K562 (cell line): ENCODE results near the gene FBXO17. TPM values are rescaled to one million over a fixed set of nuclear protein-coding genes. Genes with fewer than 3 reads are reported as not detected.
A peak's percentile ranks its signal among the peaks of the same experiment; 100 is the strongest.

Experiments
- CC2D1A ChIP-seq: fragments of 450-650 bp; IDR thresholded peaks from 2 replicates; pipeline ENCODE4 v1.6.1; 2017; ENCODE audit warnings: mild to moderate bottlenecking
- CREBBP ChIP-seq: IDR thresholded peaks from one replicate; pipeline ENCODE4 v1.6.1; 2012; ENCODE audit warnings: low read depth, mild to moderate bottlenecking, control low read depth, inconsistent platforms, low read length
- DPF2 ChIP-seq: fragments of 450-650 bp; IDR thresholded peaks from 2 replicates; pipeline ENCODE4 v1.6.1; 2016
- HLTF ChIP-seq: fragments of 450-650 bp; IDR thresholded peaks from 2 replicates; pipeline ENCODE4 v1.6.1; 2016
- KDM2B ChIP-seq: fragments of 250-450 bp; sonication (Bioruptor Pico); IDR thresholded peaks from 2 replicates; pipeline ENCODE4 v1.8.0; 2021; ENCODE audit warnings: mild to moderate bottlenecking, moderate library complexity
- NFE2 ChIP-seq: IDR thresholded peaks from 2 replicates; pipeline ENCODE4 v1.6.1; 2014; ENCODE audit warnings: antibody characterized with exemption, low read depth
- NR1H2 ChIP-seq: sonication (generic); formaldehyde crosslinking; IDR thresholded peaks from 2 replicates; pipeline ENCODE4 v1.4.0; 2020; ENCODE audit warnings: mild to moderate bottlenecking, missing genetic modification reagents
- NUFIP1 ChIP-seq: fragments of 450-650 bp; IDR thresholded peaks from 2 replicates; pipeline ENCODE4 v1.6.1; 2018; ENCODE audit not compliant: partially characterized antibody
- PCBP1 ChIP-seq: fragments of 200-400 bp; formaldehyde crosslinking; IDR thresholded peaks from 2 replicates; pipeline ENCODE4 v1.6.1; 2018; ENCODE audit warnings: mild to moderate bottlenecking, low read depth, low read length; ENCODE audit not compliant: poor library complexity, severe bottlenecking
- PCBP2 ChIP-seq: fragments of 200-400 bp; formaldehyde crosslinking; IDR thresholded peaks from 2 replicates; pipeline ENCODE4 v1.6.1; 2018; ENCODE audit warnings: low read length, low read depth, mild to moderate bottlenecking, moderate library complexity; ENCODE audit not compliant: poor library complexity, severe bottlenecking
- PURB ChIP-seq: sonication (generic); formaldehyde crosslinking; IDR thresholded peaks from 2 replicates; pipeline ENCODE4 v1.9.0; 2021; ENCODE audit warnings: low read depth, mild to moderate bottlenecking, missing genetic modification reagents
- PYGO2 ChIP-seq: fragments of 450-650 bp; IDR thresholded peaks from 2 replicates; pipeline ENCODE4 v1.6.1; 2016; ENCODE audit warnings: mild to moderate bottlenecking, missing genetic modification characterization, moderate library complexity, missing compliant biosample characterization
- SIRT6 ChIP-seq: IDR thresholded peaks from one replicate; pipeline ENCODE4 v1.6.1; 2012; ENCODE audit warnings: low read depth, mild to moderate bottlenecking, control low read depth, inconsistent platforms, low read length, moderate library complexity
- SMC3 ChIP-seq: conservative IDR thresholded peaks from 2 replicates; pipeline ENCODE4 v1.6.1; 2011; ENCODE audit warnings: low read depth, low read length, improper control_type of control experiment; ENCODE audit not compliant: insufficient read depth
- TBP ChIP-seq: optimal IDR thresholded peaks from 2 replicates; pipeline ENCODE3; 2011; ENCODE audit warnings: low read depth, low read length, improper control_type of control experiment
- ZNF324 ChIP-seq: fragments of 250-450 bp; sonication (Bioruptor Pico); IDR thresholded peaks from 2 replicates; pipeline ENCODE4 v1.4.0; 2020; ENCODE audit warnings: mild to moderate bottlenecking
- ZNF583 ChIP-seq: fragments of 250-450 bp; sonication (Bioruptor Pico); IDR thresholded peaks from 2 replicates; pipeline ENCODE4 v1.4.0; 2020
- polyA plus RNA-seq, 8 experiments: library from polyadenylated mRNA; depleted of rRNA in 4 of 8; stranded (reverse) in 5 of 8; unstranded in 3 of 8; fragments of >200 nt; fragmentation: Nextera tagmentation in 2 of 8; fragmentation: Illumina TruSeq in 1 of 8; extraction: Ambion mirVana in 2 of 8; extraction: Trizol in 1 of 8; gene quantifications; 2 replicates each; pipeline versions ENCODE4 v1.2.1 to v1.2.3, GENCODE V29; 2011 to 2014; ENCODE audit warnings: inconsistent platforms in 1 of 8, missing spikeins in 1 of 8
- total RNA-seq, 7 experiments: library from RNA; depleted of rRNA in 6 of 7; stranded (reverse); fragments of >200 nt in 6 of 7; fragmentation: Illumina TruSeq in 2 of 7; extraction: Trizol in 2 of 7; gene quantifications; 2 replicates each; pipeline versions ENCODE4 v1.2.1 to v1.2.3, GENCODE V29; 2011 to 2021; ENCODE audit warnings: low replicate concordance in 1 of 7
- TF ChIP-seq, protein P1 (sequence below): IDR thresholded peaks from 3 replicates; pipeline ENCODE4 v1.6.1; 2011; ENCODE audit warnings: borderline replicate concordance, mild to moderate bottlenecking, moderate library complexity; ENCODE audit not compliant: insufficient read length; ENCODE audit errors: extremely low read depth
- TF ChIP-seq, protein P2 (sequence below), 2 experiments: fragments of 450-650 bp; IDR thresholded peaks; 2 replicates each; pipeline ENCODE4 v1.6.1; 2016; ENCODE audit warnings: mild to moderate bottlenecking in 2 of 2, borderline replicate concordance in 1 of 2, low read depth in 1 of 2, moderate library complexity in 1 of 2

Gene FBXO17
- total and polyA plus RNA-seq, 9 of the 15 experiments (the other 6 are each of a cell fraction or from before 2014, with no cell fraction given) = 4.1 to 27.1 (median 19.0) TPM

DNA sequence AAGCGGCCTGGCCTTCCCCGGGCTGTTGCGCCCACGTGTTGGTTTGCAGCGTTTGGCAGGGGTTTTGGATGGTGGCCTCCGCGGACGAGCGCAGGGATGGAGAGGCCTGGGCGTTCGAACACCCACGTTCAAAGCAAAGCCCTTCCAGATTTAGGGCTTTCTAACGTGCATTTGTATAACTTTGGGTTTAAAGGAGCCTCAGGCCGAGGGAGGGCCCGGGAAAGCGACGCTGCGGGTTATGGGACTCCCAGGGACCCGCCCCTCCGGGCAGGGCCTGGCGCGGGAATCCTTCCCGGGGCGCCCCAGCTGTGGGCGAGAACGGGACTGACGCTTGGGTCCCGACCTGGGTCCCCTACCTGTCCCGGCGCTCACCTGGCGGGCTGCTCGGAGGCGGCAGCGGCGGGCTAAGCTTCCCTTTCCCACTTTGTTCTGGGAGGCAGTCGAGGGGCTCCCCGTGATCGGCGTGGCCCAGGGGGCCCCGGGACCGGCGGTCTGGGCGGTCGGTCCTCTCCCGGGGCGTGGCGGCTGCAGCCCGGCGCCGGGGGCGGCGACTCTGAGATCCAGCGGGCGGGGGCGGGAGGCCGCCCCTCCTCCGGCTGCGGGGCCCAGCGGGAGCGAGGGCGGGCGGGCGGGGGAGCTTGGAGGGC lies at the start of gene FBXO17 (continued):
- TF ChIP-seq DPF2 = no peak
- TF ChIP-seq KDM2B (CRISPR knock-in tag) = no peak
- no peak for TF ChIP-seq PURB (CRISPR knock-in tag)
- TF ChIP-seq PCBP2 = no peak
- no peak for TF ChIP-seq CREBBP
- TF ChIP-seq CC2D1A = no peak
- no peak for TF ChIP-seq NR1H2 (CRISPR knock-in tag)
- peak; percentile 13 for TF ChIP-seq TBP
- no peak for TF ChIP-seq SMC3
- TF ChIP-seq NUFIP1 = no peak
- no peak for TF ChIP-seq ZNF324 (CRISPR knock-in tag)
- TF ChIP-seq, protein P1, sequence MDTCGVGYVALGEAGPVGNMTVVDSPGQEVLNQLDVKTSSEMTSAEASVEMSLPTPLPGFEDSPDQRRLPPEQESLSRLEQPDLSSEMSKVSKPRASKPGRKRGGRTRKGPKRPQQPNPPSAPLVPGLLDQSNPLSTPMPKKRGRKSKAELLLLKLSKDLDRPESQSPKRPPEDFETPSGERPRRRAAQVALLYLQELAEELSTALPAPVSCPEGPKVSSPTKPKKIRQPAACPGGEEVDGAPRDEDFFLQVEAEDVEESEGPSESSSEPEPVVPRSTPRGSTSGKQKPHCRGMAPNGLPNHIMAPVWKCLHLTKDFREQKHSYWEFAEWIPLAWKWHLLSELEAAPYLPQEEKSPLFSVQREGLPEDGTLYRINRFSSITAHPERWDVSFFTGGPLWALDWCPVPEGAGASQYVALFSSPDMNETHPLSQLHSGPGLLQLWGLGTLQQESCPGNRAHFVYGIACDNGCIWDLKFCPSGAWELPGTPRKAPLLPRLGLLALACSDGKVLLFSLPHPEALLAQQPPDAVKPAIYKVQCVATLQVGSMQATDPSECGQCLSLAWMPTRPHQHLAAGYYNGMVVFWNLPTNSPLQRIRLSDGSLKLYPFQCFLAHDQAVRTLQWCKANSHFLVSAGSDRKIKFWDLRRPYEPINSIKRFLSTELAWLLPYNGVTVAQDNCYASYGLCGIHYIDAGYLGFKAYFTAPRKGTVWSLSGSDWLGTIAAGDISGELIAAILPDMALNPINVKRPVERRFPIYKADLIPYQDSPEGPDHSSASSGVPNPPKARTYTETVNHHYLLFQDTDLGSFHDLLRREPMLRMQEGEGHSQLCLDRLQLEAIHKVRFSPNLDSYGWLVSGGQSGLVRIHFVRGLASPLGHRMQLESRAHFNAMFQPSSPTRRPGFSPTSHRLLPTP = no peak
- TF ChIP-seq, protein P2, sequence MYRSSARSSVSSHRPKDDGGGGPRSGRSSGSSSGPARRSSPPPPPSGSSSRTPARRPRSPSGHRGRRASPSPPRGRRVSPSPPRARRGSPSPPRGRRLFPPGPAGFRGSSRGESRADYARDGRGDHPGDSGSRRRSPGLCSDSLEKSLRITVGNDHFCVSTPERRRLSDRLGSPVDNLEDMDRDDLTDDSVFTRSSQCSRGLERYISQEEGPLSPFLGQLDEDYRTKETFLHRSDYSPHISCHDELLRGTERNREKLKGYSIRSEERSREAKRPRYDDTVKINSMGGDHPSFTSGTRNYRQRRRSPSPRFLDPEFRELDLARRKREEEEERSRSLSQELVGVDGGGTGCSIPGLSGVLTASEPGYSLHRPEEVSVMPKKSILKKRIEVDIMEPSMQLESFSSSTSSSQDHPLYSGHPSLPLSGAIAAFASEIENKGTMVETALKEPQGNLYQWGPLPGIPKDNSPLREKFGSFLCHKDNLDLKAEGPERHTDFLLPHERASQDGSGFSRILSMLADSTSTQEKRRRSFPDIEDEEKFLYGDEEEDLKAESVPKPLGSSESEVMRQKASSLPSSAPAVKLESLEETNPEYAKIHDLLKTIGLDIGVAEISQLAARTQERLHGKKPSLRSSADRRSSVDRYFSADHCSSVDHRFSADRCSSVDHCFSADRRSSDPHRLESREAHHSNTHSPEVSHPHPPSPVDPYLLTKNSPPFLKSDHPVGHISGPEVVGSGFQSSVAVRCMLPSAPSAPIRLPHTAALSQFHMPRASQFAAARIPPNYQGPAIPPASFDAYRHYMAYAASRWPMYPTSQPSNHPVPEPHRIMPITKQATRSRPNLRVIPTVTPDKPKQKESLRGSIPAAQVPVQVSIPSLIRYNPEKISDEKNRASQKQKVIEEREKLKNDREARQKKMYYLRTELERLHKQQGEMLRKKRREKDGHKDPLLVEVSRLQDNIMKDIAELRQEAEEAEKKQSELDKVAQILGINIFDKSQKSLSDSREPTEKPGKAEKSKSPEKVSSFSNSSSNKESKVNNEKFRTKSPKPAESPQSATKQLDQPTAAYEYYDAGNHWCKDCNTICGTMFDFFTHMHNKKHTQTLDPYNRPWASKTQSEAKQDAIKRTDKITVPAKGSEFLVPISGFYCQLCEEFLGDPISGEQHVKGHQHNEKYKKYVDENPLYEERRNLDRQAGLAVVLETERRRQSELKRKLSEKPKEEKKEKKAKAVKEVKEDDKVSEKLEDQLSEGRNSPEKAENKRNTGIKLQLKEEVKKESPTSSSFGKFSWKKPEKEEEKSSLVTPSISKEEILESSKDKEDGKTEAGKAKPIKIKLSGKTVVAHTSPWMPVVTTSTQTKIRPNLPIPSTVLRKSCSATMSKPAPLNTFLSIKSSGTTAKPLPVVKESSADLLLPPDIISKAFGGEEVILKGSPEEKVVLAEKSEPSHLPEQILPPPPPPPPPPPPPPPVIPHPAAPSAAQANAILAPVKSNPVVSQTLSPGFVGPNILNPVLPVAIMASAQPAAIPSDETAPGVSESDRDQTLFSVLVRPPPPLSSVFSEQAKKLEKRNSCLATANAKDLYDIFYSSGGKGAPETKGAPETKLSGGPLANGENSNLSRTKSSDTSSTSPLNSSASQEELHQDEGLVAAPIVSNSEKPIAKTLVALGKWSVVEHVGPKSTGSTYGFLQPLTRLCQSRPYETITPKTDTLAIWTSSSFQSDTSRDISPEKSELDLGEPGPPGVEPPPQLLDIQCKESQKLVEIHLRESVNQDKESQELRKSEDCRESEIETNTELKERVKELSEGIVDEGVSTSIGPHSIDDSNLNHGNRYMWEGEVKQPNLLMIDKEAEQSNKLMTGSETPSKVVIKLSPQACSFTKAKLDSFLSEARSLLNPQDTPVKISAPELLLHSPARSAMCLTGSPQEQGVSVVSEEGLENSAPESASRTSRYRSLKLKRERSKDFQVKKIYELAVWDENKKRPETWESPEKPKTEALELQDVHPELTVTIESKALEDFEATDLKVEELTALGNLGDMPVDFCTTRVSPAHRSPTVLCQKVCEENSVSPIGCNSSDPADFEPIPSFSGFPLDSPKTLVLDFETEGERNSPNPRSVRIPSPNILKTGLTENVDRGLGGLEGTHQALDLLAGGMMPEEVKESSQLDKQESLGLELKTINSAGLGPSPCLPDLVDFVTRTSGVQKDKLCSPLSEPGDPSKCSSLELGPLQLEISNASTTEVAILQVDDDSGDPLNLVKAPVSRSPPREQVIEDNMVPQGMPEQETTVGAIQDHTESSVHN (IDR thresholded peaks at IDR 0.05; ENCODE audit: borderline replicate concordance in 1 of 2, low read depth in 1 of 2) = no peak
- TF ChIP-seq PCBP1 = peak; percentile 63
- no peak for TF ChIP-seq HLTF
- TF ChIP-seq NFE2 = no peak
- TF ChIP-seq PYGO2 = no peak
- no peak for TF ChIP-seq ZNF583
- no peak for TF ChIP-seq SIRT6
